GM23338 (cell line): ENCODE measurements around the gene CD180. TPM values are rescaled to one million over a fixed set of nuclear protein-coding genes. Genes with fewer than 3 reads are reported as not detected.

Experiments used
- ATAC-seq: fragments of 200-7000 bp; cut with Tn5 transposase; 3 replicates; pipeline ENCODE4 v1.9.1; 2020
- DNase-seq: peaks from one replicate; pipeline ENCODE4 v3.0.0-alpha.2; 2015; ENCODE audit warnings: low spot score
- H2AFZ ChIP-seq: fragments of 200-600 bp; sonication (generic); 2 replicates; pipeline ENCODE4 v1.8.0; 2016; ENCODE audit warnings: antibody characterized with exemption, mild to moderate bottlenecking, moderate library complexity
- H3F3A ChIP-seq: fragments of 200-600 bp; sonication (generic); replicated peaks from 2 replicates; pipeline ENCODE4 v1.8.0; 2017; ENCODE audit warnings: antibody characterized with exemption, mixed run types, low read depth
- H3K27ac ChIP-seq: fragments of 200-600 bp; sonication (generic); 2 replicates; pipeline ENCODE4 v1.6.1; 2016; ENCODE audit warnings: low read depth
- H3K27me3 ChIP-seq: fragments of 200-600 bp; sonication (generic); 2 replicates; pipeline ENCODE4 v1.8.0; 2016; ENCODE audit warnings: mild to moderate bottlenecking, mixed run types, moderate library complexity; ENCODE audit not compliant: insufficient read depth
- H3K36me3 ChIP-seq: fragments of 200-600 bp; sonication (generic); 2 replicates; pipeline ENCODE4 v1.8.0; 2016; ENCODE audit warnings: mild to moderate bottlenecking; ENCODE audit not compliant: insufficient read depth
- H3K4me1 ChIP-seq: fragments of 200-600 bp; sonication (generic); 2 replicates; pipeline ENCODE4 v1.8.0; 2016; ENCODE audit warnings: mild to moderate bottlenecking, moderate library complexity; ENCODE audit not compliant: insufficient read depth
- H3K4me2 ChIP-seq: fragments of 200-600 bp; sonication (generic); 2 replicates; pipeline ENCODE4 v1.7.1; 2017; ENCODE audit warnings: mixed run types
- H3K4me3 ChIP-seq: fragments of 200-600 bp; sonication (generic); 2 replicates; pipeline ENCODE4 v1.6.1; 2016; ENCODE audit warnings: mixed run types
- H3K79me2 ChIP-seq: fragments of 200-600 bp; sonication (generic); replicated peaks from 2 replicates; pipeline ENCODE4 v1.8.0; 2017; ENCODE audit warnings: mild to moderate bottlenecking; ENCODE audit not compliant: insufficient read depth
- H3K9me2 ChIP-seq: fragments of 200-600 bp; sonication (generic); 2 replicates; pipeline ENCODE4 v1.8.0; 2017; ENCODE audit not compliant: insufficient read depth
- H4K20me1 ChIP-seq: fragments of 200-600 bp; sonication (generic); replicated peaks from 2 replicates; pipeline ENCODE4 v1.8.0; 2017; ENCODE audit warnings: mild to moderate bottlenecking; ENCODE audit not compliant: insufficient read depth
- H3K27ac Mint-ChIP-seq: 2 replicates; pipeline ENCODE4 v1.8.0; 2020; ENCODE audit warnings: inconsistent platforms, mild to moderate bottlenecking, moderate library complexity, mixed read lengths
- H3K27me3 Mint-ChIP-seq: 3 replicates; pipeline ENCODE4 v1.8.0; 2022; ENCODE audit warnings: low read depth, mild to moderate bottlenecking, moderate library complexity, mixed read lengths, inconsistent platforms; ENCODE audit not compliant: insufficient read depth, poor library complexity
- H3K36me3 Mint-ChIP-seq: 3 replicates; pipeline ENCODE4 v1.8.0; 2021; ENCODE audit warnings: low read depth, mild to moderate bottlenecking, inconsistent platforms, moderate library complexity, mixed read lengths
- H3K4me1 Mint-ChIP-seq: 3 replicates; pipeline ENCODE4 v1.8.0; 2020; ENCODE audit warnings: mild to moderate bottlenecking, inconsistent platforms, mixed read lengths
- H3K4me3 Mint-ChIP-seq: 3 replicates; pipeline ENCODE4 v1.8.0; 2021; ENCODE audit warnings: moderate library complexity, mild to moderate bottlenecking, inconsistent platforms, mixed read lengths
- H3K9me3 Mint-ChIP-seq: 3 replicates; pipeline ENCODE4 v1.8.0; 2020; ENCODE audit warnings: moderate library complexity, mild to moderate bottlenecking, inconsistent platforms, mixed read lengths
- EZH2 ChIP-seq: fragments of 200-600 bp; sonication (generic); IDR thresholded peaks from one replicate; pipeline ENCODE4 v1.8.0; 2017; ENCODE audit warnings: antibody characterized with exemption, mild to moderate bottlenecking, low read depth; ENCODE audit not compliant: unreplicated experiment
- EZH2phosphoT487 ChIP-seq: fragments of 200-600 bp; sonication (generic); IDR thresholded peaks from one replicate; pipeline ENCODE4 v1.8.1; 2018; ENCODE audit warnings: antibody characterized with exemption; ENCODE audit not compliant: unreplicated experiment
- JUNB ChIP-seq: IDR thresholded peaks from one replicate; pipeline ENCODE4 v1.6.1; 2016; ENCODE audit warnings: antibody characterized with exemption; ENCODE audit not compliant: unreplicated experiment
- NANOG ChIP-seq: IDR thresholded peaks from 2 replicates; pipeline ENCODE4 v1.6.1; 2016; ENCODE audit warnings: antibody characterized with exemption, borderline replicate concordance
- POLR2AphosphoS5 ChIP-seq: IDR thresholded peaks from 2 replicates; pipeline ENCODE4 v1.6.1; 2016; ENCODE audit warnings: antibody characterized with exemption, low read depth
- REST ChIP-seq: IDR thresholded peaks from one replicate; pipeline ENCODE4 v1.6.1; 2018; ENCODE audit warnings: antibody characterized with exemption; ENCODE audit not compliant: unreplicated experiment
- ZNF114 ChIP-seq: fragments of 250-450 bp; sonication (Bioruptor Pico); IDR thresholded peaks from 2 replicates; pipeline ENCODE4 v1.5.0; 2020; ENCODE audit warnings: mild to moderate bottlenecking, moderate library complexity
- polyA plus RNA-seq: library from polyadenylated mRNA; unstranded; fragments of >200 nt; fragmentation: Nextera tagmentation; extraction: Ambion mirVana; gene quantifications from 2 replicates; pipeline ENCODE4 v1.2.1, GENCODE V29; 2016
- total RNA-seq: library from RNA; depleted of rRNA; stranded (reverse); fragments of >200 nt; shearing (Covaris generic); gene quantifications from 2 replicates; pipeline ENCODE4 v1.2.3, GENCODE V29; 2014
- TF ChIP-seq, protein P1 (sequence below): fragments of 250-450 bp; sonication (Bioruptor Pico); IDR thresholded peaks from 2 replicates; pipeline ENCODE4 v1.5.0; 2020; ENCODE audit warnings: mild to moderate bottlenecking, moderate library complexity
- TF ChIP-seq, protein P2 (sequence below): IDR thresholded peaks from 2 replicates; pipeline ENCODE4 v1.6.1; 2016; ENCODE audit warnings: antibody characterized with exemption

The CD180 gene
- total and polyA plus RNA-seq, 2 experiments from 2014 or later, result not detected

DNA sequence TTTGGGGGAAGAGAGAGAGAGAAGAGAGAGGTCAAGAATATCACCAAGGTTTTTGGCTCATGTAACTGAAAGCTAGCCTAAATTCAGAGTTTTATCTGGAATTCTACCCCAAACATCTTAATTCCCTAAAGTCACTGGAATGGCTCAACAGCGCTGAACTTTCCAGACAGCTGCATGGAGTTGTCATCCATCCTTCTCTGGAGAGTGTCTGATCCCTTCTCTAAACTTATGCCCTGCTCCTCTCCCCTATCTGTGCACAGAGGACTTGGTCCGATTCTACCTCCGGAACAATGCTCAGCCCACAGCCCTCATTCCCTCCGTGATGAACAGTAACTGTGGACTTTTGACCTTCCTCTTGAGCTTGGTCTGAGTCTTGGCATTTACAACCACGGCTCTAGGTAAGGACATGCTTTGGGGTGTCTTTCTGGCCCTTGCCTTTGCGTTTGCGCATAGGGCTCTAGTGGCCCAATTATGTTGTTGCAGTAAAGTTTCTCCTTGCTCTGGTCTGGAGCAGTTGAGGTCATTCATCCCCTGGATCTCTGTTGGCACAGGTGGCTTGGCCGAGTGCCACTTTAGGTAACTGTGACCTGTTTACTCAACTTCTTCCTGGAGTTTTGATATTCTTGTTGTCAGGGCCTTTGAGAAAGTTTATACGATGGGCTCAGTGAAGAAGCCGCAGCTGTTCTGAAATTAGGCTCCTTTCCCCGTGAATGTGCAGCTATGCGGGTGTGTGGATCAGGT is 18.3 kb upstream of the CD180 start (continued):
- TF ChIP-seq, protein P1, sequence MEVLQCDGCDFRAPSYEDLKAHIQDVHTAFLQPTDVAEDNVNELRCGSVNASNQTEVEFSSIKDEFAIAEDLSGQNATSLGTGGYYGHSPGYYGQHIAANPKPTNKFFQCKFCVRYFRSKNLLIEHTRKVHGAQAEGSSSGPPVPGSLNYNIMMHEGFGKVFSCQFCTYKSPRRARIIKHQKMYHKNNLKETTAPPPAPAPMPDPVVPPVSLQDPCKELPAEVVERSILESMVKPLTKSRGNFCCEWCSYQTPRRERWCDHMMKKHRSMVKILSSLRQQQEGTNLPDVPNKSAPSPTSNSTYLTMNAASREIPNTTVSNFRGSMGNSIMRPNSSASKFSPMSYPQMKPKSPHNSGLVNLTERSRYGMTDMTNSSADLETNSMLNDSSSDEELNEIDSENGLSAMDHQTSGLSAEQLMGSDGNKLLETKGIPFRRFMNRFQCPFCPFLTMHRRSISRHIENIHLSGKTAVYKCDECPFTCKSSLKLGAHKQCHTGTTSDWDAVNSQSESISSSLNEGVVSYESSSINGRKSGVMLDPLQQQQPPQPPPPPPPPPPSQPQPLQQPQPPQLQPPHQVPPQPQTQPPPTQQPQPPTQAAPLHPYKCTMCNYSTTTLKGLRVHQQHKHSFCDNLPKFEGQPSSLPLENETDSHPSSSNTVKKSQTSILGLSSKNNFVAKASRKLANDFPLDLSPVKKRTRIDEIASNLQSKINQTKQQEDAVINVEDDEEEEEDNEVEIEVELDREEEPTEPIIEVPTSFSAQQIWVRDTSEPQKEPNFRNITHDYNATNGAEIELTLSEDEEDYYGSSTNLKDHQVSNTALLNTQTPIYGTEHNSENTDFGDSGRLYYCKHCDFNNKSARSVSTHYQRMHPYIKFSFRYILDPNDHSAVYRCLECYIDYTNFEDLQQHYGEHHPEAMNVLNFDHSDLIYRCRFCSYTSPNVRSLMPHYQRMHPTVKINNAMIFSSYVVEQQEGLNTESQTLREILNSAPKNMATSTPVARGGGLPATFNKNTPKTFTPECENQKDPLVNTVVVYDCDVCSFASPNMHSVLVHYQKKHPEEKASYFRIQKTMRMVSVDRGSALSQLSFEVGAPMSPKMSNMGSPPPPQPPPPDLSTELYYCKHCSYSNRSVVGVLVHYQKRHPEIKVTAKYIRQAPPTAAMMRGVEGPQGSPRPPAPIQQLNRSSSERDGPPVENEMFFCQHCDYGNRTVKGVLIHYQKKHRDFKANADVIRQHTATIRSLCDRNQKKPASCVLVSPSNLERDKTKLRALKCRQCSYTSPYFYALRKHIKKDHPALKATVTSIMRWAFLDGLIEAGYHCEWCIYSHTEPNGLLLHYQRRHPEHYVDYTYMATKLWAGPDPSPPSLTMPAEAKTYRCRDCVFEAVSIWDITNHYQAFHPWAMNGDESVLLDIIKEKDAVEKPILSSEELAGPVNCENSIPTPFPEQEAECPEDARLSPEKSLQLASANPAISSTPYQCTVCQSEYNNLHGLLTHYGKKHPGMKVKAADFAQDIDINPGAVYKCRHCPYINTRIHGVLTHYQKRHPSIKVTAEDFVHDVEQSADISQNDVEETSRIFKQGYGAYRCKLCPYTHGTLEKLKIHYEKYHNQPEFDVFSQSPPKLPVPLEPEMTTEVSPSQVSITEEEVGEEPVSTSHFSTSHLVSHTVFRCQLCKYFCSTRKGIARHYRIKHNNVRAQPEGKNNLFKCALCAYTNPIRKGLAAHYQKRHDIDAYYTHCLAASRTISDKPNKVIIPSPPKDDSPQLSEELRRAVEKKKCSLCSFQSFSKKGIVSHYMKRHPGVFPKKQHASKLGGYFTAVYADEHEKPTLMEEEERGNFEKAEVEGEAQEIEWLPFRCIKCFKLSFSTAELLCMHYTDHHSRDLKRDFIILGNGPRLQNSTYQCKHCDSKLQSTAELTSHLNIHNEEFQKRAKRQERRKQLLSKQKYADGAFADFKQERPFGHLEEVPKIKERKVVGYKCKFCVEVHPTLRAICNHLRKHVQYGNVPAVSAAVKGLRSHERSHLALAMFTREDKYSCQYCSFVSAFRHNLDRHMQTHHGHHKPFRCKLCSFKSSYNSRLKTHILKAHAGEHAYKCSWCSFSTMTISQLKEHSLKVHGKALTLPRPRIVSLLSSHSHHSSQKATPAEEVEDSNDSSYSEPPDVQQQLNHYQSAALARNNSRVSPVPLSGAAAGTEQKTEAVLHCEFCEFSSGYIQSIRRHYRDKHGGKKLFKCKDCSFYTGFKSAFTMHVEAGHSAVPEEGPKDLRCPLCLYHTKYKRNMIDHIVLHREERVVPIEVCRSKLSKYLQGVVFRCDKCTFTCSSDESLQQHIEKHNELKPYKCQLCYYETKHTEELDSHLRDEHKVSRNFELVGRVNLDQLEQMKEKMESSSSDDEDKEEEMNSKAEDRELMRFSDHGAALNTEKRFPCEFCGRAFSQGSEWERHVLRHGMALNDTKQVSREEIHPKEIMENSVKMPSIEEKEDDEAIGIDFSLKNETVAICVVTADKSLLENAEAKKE (CRISPR knock-in tag), result no peak
- TF ChIP-seq REST (no peak), ZNF114 (CRISPR knock-in tag) (no peak)

DNA sequence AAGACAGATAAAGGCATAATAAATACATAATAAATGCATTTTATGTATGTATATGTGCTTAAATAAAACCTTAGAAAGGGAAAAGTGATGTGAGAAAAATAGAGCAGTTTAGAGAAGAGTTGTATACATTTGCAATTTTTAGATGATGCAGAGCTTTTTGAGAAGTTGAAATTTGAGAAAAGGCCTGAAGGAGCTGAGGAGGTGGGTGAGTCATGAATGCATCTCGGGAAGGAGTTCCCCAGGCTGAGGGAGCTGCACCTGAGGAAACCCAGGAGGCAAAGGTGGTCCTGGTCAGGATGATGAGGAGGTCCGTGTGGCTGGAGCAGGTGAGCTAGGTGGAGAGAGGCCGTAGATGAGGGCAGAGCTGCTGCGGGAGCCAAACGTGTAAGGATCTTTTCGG is 17.4 kb upstream of the CD180 start:
- H3K27me3 ChIP-seq, result no peaks in the 10 kb centered on the region
- H2AFZ ChIP-seq, result no peak overlapping the region
- no peaks in the 10 kb centered on the region for H3K36me3 ChIP-seq
- TF ChIP-seq, protein P2, sequence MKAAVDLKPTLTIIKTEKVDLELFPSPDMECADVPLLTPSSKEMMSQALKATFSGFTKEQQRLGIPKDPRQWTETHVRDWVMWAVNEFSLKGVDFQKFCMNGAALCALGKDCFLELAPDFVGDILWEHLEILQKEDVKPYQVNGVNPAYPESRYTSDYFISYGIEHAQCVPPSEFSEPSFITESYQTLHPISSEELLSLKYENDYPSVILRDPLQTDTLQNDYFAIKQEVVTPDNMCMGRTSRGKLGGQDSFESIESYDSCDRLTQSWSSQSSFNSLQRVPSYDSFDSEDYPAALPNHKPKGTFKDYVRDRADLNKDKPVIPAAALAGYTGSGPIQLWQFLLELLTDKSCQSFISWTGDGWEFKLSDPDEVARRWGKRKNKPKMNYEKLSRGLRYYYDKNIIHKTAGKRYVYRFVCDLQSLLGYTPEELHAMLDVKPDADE, result no peak
- TF ChIP-seq POLR2AphosphoS5 (no peak), EZH2 (no peak), REST (no peak), NANOG (no peak), EZH2phosphoT487 (no peak), JUNB (no peak), ZNF114 (CRISPR knock-in tag) (no peak)

More for the DNA sequence above, 17.4 kb upstream of the CD180 start:
- no peaks in the 10 kb centered on the region for H3K4me1 ChIP-seq
- no peak overlapping the region for H3K4me3 Mint-ChIP-seq
- ATAC-seq (no peak), DNase-seq (no peak)
- H3K4me2 ChIP-seq, result no peak overlapping the region
- no peaks in the 10 kb centered on the region for H3K79me2 ChIP-seq
- H4K20me1 ChIP-seq, result no peaks in the 10 kb centered on the region
- H3K9me2 ChIP-seq, result no peaks in the 10 kb centered on the region
- no peaks in the 10 kb centered on the region for H3K27me3 Mint-ChIP-seq
- no peaks in the 10 kb centered on the region for H3F3A ChIP-seq
- H3K4me3 ChIP-seq, result no peak overlapping the region
- no peaks in the 10 kb centered on the region for H3K9me3 Mint-ChIP-seq
- H3K36me3 Mint-ChIP-seq, result no peaks in the 10 kb centered on the region; the same call in 2 of the 3 replicates
- no peak overlapping the region for H3K27ac Mint-ChIP-seq
- H3K27ac ChIP-seq, result no peak overlapping the region
- no peaks in the 10 kb centered on the region; the same call in 2 of the 3 replicates for H3K4me1 Mint-ChIP-seq
